Stimulated activated CD4-positive, alpha-beta T cell treated with anti-CD3 and anti-CD28 coated beads, Interleukin-1b, Interleukin-23, amount 100 ng/mL, for 24 hours (primary cell): ENCODE results near the gene FAM193B.

Experiments used
- DNase-seq, 4 experiments: peaks; one replicate each; pipeline ENCODE4 v3.0.0-alpha.2; 2020; ENCODE audit warnings: low read depth in 4 of 4, low spot score in 1 of 4

Gene FAM193B

GRCh38 chr5:177472460-177473442, 81.6 kb downstream of the FAM193B start:
- peak in 1 of 4 experiments; percentile 58 for DNase-seq

- DNase-seq = no peak
Observed at GRCh38 chr5:177471610-177472356, 82.6 kb downstream of the FAM193B start.

- no peak for DNase-seq
Observed at GRCh38 chr5:177470759-177471536, 83.4 kb downstream of the FAM193B start.
